Midbrain (tissue), 1 donor: Measurements from ENCODE around the gene SLC13A2.

Experiments used
- DNase-seq: peaks from one replicate; lab custom pipeline; 2025; lab: John Stamatoyannopoulos, UW

The SLC13A2 gene

GRCh38 chr17:28493460-28493859, 20.0 kb downstream of the SLC13A2 start:
- DNase-seq = no peak

DNA sequence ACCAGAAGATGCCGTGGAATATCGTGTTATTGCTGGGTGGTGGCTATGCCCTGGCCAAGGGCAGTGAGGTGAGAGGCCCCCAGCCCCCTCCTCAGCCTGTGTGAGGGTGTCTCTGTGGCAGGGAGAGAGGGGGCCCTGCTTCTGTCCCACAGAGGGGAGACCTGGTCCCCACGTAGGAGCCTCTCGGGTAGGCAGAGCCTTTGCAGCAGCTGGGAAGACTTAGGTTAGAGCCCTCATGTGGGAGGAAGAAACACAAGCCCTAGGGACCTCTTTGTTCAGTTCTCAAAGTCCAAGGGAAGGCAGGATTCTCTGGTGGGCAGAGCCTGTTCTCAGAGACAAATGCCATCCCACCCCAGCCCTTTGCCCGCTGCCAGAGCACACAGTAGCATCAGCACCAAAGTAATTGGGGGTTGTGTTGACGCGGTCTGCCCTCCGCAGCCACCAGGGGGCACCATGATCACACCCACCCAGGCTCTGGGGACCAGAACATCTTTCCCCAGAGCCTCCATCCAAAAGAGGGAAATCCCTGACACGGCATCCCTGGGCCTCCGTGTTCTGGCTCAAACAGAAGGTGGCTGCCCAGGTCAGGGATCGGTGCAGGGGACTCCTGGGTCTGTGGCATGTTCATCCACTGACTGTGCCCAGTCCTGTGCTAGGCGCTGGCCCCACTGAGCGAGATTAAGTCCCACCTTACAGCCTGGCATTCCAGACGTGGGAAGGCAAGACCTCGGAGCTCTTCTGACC, 21.2 kb downstream of the SLC13A2 start:
- peak; percentile 58 for DNase-seq

- DNase-seq = no peak
Measured at GRCh38 chr17:28495635-28496034, 22.2 kb downstream of the SLC13A2 start.

DNA sequence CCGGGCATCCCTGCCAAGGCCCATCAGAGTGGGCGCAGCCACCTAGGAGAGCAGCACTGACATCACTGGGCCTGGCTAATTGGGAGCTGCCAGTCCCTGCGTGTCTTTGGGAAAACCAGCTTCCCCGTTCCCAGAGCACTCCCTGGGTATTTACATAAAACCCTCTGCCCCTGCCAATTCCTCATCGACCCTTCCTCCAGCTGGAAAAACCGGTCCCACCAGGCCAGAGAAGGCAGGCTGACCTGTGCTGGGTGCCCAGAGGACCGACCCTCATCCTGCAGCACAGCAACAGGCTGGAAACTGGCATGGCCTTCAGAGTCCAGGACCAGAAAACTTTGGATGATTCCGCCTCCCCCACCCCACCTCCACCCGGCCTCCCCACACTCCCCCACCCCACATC, 24.5 kb downstream of the SLC13A2 start:
- no peak for DNase-seq

DNA sequence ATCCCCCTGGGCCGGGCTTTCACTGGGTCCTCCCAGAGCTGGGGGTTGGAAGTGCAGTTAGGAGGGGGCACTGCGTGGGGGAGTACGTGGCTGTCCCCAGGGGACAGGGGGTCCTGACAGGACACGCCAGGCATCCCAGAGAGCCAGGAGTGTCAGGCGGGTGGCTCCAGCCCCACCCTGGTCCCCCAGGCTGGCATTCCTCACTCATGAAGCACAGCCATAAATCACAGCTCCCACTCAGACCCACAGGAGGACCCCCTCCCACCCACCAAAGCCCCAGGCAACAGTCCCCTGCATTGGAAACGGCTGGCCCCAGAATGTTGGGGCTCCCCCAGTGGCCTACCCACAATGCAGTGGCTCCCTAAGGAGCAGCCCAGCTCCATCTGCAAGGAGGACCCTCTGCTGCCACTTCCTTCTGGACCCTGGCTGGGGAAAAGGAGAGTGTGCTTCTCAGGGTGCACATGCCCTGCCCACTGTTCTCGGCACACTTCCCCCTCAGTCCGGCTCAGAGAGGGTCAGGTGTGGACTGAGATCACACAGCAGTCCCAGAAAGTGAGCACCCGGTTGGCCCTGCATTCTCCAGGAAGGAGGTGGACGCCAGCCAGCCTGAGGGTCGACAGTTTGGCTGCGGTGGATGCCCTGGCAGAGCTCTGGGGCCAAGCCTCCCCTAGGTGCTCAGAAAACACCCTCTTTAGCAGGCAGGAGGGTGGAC, 25.4 kb downstream of the SLC13A2 start:
- DNase-seq = no peak

- DNase-seq = no peak
Measured at GRCh38 chr17:28499364-28499664, 25.9 kb downstream of the SLC13A2 start.

- no peak for DNase-seq
Measured at GRCh38 chr17:28499684-28500357, 26.4 kb downstream of the SLC13A2 start.

- DNase-seq = no peak
Measured at GRCh38 chr17:28500712-28501379, 27.4 kb downstream of the SLC13A2 start.

DNA sequence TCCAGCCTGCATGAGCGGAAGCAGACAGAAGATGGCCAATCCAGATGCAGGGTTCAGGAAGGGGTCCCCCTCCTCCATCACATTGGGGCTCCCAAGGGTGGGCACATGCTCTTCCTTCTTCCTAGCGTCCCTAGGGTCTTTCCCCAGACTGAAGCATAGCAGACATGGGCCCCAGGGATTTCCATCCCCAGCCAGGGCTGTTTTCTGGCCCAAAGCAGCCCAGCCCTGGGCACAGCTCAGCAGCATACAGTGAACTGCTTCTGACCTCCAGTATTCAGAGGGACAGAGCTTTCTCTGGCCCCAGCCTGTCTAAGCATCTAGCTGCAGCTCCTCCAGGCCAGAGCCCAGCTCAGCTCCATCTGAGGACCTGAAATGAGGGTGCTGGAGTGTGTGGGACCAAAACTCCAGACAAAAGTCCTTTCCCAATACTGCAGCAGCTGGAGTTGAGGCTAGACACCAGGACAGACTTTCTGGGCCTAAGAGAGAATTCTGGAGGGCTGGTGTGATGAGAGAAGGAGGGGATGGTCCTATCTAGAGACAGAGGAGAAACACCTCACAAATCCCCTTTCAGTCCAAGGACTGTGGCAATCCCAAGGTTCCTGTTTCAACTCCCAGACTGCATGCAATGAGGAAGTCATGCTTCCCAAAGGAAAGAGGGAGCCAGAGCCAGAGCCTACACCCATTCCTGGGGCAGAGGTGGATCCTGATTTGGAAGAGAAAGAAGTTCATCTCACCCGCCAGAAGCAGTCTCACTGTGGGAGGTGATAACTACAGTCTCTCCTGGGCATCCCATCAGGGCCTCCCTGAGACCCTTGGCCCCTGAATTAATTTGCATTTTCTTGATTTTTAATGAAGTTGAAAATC, 28.2 kb downstream of the SLC13A2 start:
- no peak for DNase-seq

- no peak for DNase-seq
Measured at GRCh38 chr17:28503420-28503819, 30.0 kb downstream of the SLC13A2 start.

DNA sequence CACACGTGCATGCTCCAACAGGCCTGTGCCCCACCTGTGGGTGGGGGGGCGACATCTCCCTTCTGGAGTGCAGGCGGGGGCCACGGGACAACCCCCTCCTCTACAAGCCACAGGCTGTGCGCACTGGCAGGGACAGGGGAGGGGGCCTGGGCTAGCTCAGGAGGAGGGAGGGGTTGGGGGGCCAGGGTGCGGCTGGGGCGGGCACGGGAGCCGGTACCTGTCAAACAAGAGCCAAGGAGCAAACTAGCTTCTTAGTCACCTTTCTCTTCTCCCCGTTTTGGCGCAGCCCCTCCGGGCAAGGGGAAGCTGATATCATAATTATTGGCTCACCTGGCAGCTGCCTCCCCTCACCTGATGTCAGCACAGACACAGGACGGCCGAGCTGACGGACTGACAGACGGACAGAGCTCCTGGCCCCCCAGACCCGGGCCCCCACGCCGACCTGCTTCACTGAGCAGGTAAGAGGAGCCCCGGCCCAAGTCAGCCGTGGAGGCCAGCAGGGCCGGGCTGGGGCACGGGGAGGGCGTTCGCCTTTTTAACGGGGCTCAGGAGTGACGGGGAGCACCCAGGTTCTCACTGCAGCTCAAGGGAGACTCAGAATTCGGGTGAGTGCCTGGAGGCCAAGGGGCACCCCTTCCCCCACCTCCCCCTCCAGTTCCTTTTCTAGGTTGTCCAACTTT, 32.7 kb downstream of the SLC13A2 start, which contains the start of gene FOXN1:
Gene FOXN1 (plus strand): TSS at position 363 of the 680 bp plus-strand sequence. CDS start 17,622 bp downstream, outside the sequence.
- DNase-seq = no peak

DNA sequence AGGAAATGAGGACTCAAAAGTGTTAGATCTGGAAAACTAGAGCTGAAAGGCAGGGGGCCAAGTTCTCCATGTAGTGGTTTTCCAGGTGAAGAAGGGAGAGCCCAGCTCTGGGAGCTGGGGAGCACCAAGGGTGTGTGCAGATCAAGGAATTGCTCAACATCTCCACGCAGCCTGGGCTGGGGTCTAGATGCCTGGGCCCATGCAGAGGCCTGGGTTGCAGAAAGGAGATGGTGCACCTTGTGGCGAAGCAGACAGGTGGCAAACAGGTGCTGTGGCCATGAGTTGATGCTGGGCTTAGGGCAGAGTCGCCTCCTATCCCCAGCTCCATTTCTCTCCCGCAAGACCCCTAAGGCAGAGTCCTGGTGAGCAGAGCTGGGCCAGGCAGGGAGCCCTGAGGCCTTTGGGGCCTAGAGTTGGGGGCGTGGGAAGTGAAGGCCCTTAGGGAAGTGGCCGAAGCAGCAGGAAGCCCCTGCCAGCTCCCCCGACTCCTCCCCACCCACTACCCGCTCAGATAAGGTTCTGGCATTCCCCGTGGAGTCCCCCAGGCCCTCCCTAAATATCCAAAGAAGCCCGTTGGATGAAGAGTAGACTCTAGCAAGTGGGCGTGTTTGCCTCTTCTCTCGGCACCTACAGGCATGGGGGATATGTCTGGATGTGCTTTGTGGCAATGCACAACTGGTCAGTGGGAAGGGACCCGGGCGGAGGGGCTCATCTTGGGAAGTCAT, 33.5 kb downstream of the SLC13A2 start:
- DNase-seq = no peak

DNA sequence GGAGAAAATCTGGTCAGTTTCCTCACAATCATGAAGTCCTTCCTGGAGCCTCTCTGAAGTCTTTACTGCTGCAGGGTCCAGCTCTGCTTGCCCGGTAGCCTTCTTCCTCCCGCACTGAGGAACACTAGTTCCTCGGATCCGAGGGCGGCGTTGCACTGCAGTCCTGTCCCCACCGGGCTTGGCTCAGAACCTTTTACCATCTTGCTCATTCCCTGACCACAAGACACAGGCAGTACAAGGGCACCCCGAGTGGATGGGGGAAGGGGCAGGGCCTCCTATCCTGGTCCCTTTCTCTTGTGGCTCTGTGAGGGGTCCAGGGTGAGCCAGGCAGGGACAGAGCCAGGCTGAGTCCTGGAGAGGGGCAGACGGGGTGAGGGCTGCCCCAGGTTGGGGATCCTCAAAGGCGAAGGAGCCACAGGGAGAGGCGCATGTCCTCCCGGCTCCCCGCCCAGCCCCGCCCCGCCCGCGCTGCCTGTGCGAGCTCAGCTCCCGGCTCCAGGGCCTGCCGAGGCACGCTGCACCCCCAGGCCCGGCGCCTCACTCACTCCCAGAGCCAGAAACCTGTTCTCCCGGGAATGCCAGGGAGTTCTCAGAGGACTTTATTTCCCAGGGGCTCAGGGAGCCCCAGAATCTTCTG, 34.2 kb downstream of the SLC13A2 start:
- DNase-seq = no peak

DNA sequence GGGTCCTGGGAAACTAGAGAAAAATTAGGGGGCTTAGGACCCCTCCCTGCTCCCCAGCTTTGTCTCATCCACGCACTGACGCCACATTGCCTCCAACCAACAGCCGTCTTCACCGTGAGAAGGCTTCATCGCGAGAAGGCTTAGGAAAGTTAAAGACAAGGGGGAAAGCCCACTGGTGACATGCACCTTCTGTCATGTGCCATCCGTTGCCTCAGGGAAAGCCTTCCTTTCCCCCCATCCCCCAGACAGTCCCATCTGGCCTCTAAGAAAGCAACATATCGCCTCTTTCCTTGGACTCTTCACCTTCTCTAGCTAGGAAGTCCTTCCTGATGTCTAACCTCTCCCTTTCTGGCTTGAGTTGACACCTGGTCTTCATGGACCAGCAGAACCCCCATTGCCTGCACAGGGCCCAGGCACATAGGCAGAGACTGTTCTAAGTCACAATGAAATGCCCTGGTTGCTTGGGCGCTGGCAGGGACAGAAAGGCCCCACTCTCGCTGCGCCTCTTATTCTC, 34.8 kb downstream of the SLC13A2 start:
- DNase-seq = no peak

- DNase-seq = no peak
Measured at GRCh38 chr17:28509789-28510188, 36.3 kb downstream of the SLC13A2 start.

- no peak for DNase-seq
Measured at GRCh38 chr17:28511858-28512461, 38.5 kb downstream of the SLC13A2 start.

GRCh38 chr17:28513476-28513875, 40.0 kb downstream of the SLC13A2 start:
- no peak for DNase-seq

DNA sequence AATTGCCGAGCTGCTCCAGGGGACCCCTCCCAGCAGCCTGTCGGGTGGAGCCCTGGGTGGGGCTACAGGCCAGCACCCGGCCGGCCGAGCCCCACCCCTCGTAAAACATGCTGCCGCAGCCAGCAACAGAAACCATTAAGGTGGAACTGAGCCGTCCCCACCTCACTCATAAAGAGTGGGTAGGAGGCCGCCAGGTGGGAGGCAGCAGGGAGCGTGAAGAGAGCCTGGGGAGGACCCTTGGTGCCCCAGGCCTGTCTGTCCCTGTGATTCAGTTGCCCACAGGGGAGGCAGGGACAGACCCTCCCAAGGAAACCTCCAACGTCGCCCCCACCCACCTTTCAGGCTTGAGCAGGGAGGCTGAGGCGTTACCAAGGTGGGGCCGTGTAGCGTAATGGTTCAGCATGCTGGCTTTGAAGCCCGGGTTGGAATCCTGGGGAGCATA, 41.1 kb downstream of the SLC13A2 start:
- DNase-seq = no peak

DNA sequence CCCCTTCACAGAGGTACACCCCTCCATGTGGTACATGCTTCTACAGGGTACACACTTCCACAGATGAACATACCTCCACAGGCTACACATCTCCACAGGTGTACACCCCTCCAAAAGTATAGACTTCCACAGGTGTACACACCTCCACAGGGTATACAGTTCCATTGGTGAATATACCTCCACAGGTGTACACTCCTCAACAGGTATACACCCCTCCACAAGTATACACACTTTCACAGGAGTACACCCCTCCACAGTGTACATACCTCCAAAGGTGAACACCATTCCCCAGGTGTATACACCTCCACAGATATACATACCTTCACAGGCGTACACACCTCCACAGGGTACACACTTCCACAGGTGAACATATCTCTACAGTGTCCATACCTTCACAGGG, 42.1 kb downstream of the SLC13A2 start:
- DNase-seq = no peak
